Gastroesophageal sphincter (tissue), 3 donors: ENCODE measurements around the gene RPAP2.

ENCODE experiments used
- POLR2A ChIP-seq, 2 donors: fragments of 450-650 bp; IDR thresholded peaks; one replicate each; pipeline ENCODE4 v1.6.1; 2017; ENCODE audit warnings: antibody characterized with exemption in 2 of 2, mild to moderate bottlenecking in 2 of 2, moderate library complexity in 1 of 2
- POLR2AphosphoS5 ChIP-seq: sonication (generic); formaldehyde crosslinking; IDR thresholded peaks from one replicate; pipeline ENCODE4 v1.6.1; 2017; ENCODE audit warnings: antibody characterized with exemption
- TF ChIP-seq, protein P1 (sequence below), 4 experiments: fragments of 200-600 bp in 2 of 4; fragments of 450-650 bp in 2 of 4; sonication (generic) in 1 of 4; IDR thresholded peaks; one replicate each; pipeline ENCODE4 v1.5.1; 2017 to 2019; ENCODE audit warnings: antibody characterized with exemption in 4 of 4, mild to moderate bottlenecking in 2 of 4, moderate library complexity in 2 of 4

DNA sequence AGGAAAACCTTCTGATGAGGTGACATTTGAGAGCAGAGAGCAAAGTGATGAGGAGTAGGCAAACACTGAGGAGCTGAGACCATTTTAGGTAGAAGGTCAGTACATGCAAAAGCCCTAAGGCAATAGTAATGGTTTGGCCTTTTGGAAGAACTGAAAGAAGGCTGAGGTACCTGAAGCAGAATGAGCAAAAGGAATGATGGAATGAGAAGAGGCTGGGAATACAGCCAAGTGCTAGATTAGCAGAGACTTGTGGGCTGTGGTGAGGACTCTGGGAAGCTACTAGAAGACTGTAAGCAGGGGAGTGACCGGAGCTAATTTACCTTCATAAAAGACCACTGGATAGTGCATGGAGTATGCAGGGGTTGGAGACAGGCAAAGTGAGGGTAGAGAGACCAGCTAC is 110.0 kb downstream of the RPAP2 start:
- TF ChIP-seq, protein P1, sequence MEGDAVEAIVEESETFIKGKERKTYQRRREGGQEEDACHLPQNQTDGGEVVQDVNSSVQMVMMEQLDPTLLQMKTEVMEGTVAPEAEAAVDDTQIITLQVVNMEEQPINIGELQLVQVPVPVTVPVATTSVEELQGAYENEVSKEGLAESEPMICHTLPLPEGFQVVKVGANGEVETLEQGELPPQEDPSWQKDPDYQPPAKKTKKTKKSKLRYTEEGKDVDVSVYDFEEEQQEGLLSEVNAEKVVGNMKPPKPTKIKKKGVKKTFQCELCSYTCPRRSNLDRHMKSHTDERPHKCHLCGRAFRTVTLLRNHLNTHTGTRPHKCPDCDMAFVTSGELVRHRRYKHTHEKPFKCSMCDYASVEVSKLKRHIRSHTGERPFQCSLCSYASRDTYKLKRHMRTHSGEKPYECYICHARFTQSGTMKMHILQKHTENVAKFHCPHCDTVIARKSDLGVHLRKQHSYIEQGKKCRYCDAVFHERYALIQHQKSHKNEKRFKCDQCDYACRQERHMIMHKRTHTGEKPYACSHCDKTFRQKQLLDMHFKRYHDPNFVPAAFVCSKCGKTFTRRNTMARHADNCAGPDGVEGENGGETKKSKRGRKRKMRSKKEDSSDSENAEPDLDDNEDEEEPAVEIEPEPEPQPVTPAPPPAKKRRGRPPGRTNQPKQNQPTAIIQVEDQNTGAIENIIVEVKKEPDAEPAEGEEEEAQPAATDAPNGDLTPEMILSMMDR (IDR thresholded peaks at IDR 0.05), result no peak
- TF ChIP-seq POLR2A (IDR thresholded peaks at IDR 0.05), result no peak
- TF ChIP-seq POLR2AphosphoS5, result no peak
